ENCODE results near the gene CADM2.
"Not testable (repeated sequence)": the region's sequence is repeated elsewhere in the genome, so short reads cannot be mapped to it uniquely, and the experiment has no call there.

Gene CADM2

DNA sequence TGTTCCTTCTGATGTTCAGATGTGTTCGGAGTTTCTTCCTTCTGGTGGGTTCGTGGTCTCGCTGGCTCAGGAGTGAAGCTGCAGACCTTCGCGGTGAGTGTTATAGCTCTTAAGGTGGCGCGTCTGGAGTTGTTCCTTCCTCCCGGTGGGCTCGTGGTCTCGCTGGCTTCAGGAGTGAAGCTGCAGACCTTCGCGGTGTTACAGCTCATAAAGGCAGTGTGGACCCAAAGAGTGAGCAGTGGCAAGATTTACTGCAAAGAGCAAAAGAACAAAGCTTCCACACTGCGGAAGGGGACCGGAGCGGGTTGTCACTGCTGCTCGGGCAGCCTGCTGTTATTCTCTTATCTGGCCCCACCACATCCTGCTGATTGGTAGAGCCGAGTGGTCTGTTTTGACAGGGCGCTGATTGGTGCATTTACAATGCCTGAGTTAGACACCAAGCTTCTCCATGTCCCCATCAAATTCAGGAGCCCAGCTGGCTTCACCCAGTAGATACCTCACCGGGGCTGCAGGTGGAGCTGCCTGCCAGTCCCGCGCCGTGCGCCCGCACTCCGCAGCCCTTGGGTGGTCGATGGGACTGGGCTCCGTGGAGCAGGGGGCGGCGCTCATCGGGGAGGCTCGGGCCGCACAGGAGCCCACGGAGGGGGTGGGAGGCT is 545.5 kb downstream of the CADM2 start:
- in situ Hi-C loops (cut with MboI; ENCODE audit: low pct_unique_long_range_greater_than_20kb, low sequenced_read_pairs); DNase-seq: not testable (repeated sequence)

DNA sequence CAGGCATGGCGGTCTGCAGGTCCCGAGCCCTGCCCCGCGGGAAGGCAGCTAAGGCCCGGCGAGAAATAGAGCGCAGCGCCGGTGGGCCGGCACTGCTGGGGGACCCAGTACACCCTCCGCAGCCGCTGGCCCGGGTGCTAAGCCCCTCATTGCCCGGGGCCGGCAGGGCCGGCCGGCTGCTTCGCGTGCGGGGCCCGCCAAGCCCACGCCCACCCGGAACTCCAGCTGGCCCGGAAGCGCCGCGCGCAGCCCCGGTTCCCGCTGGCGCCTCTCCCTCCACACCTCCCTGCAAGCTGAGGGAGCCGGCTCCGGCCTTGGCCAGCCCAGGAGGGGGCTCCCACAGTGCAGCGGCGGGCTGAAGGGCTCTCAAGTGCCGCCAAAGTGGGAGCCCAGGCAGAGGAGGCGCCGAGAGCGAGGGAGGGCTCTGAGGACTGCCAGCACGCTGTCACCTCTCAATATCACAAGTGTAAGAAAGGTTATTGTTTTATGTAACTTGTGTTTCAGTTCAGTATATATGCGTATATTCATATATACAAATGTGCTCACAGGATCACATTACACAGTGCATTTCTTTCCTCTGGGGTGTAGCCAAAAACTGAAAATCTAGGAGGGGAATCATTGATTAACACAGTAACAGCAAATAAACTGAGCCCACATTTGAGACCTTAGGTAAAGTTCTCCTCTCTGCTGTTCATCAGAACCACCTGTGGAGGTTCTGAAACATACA is 546.2 kb downstream of the CADM2 start:
- DNase-seq; in situ Hi-C loops (cut with MboI; ENCODE audit: low pct_unique_long_range_greater_than_20kb, low sequenced_read_pairs): not testable (repeated sequence)

- DNase-seq; in situ Hi-C loops (cut with MboI; ENCODE audit: low pct_unique_long_range_greater_than_20kb, low sequenced_read_pairs): not testable (repeated sequence)
These were observed 548.3 kb downstream of the CADM2 start for GRCh38 chr3:85507052-85507451.

- in situ Hi-C loops (cut with MboI; ENCODE audit: low pct_unique_long_range_greater_than_20kb, low sequenced_read_pairs), result no loop called here
- no peak for DNase-seq
These were observed 549.9 kb downstream of the CADM2 start for GRCh38 chr3:85508659-85509058.

- in situ Hi-C loops (cut with MboI; ENCODE audit: low pct_unique_long_range_greater_than_20kb, low sequenced_read_pairs), result no loop called here
- no peak for DNase-seq
These were observed 557.4 kb downstream of the CADM2 start for GRCh38 chr3:85516146-85516545.

DNA sequence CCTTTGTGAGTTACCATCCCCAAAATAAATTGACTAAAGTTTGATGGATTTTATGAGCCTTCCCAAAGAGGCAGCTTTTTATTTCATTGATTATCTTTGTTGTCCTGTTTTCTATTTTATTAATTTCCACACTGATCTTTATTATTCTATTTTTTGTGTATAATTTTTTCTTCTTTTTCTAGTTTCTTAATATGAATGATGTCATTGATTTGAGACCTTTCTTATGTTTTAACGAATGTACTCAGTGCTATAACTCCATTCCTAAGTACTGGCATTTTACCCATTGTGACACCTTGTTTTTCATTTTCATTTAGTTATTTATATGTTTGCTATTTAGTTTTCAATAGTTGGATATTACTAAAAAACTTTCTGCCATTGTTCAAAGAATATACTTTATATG is 565.3 kb downstream of the CADM2 start:
- DNase-seq, result no peak
- in situ Hi-C loops (cut with MboI; ENCODE audit: low pct_unique_long_range_greater_than_20kb, low sequenced_read_pairs), result no loop called here

- DNase-seq, result no peak
- in situ Hi-C loops (cut with MboI; ENCODE audit: low pct_unique_long_range_greater_than_20kb, low sequenced_read_pairs), result no loop called here
These were observed 566.5 kb downstream of the CADM2 start for GRCh38 chr3:85525264-85525663.

DNA sequence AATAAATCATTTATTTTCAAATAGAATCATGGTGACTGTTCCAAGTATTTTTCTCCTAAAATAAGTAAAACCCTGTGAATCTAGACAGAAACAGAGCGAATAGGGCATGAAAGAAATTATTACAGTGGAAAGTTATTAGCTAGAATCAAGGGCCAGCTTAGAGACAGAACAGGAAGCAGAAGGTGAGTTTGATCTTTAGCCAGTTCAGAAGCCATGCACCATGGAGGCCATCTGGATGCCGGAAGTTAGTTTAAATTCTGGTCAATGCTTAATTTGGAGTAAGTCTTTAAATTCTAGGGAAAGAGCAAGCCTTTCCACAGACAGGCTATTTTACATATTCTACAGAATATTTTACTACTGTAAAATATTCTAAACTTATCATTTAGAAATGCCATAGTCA is 574.8 kb downstream of the CADM2 start:
- DNase-seq, result no peak
- in situ Hi-C loops (cut with MboI; ENCODE audit: low pct_unique_long_range_greater_than_20kb, low sequenced_read_pairs), result no loop called here

DNA sequence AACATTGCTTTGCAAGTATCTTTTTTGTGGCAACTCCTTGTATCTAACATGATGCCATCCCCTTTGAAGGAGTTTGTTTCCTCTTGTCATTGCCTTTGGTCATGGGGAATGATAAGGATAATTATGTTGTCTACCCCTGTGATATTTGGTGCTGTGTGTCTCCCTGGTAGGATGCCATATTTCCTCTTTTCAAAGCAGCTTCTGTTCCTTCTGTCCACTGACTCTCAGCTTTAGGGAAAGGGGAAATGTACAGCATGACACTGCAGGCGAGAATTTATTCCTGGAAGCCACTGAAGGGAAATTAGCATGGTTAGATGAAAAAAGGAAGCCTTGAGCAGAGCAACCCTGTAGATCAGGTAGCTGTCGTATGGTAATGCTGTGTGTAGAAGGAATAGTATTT is 576.7 kb downstream of the CADM2 start:
- in situ Hi-C loops (cut with MboI; ENCODE audit: low pct_unique_long_range_greater_than_20kb, low sequenced_read_pairs), result no loop called here
- DNase-seq, result peak; percentile 3

DNA sequence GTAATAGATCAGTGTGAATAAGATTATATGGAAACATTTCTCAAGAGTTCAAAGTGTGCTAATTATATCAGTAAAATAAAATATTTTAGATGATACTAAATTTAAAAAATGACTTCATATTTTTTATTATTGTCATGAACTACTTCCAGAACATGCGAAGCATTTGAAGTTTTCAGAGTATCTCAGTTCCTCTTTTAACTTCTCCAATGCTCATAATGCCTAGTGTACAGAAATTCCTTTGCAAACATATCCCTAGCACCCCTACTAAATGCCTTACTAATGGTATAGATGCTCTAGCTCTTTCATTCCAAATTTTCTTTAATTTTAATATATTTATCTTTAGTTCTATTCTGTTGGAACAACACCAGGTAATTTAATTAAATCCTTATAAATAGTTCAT is 580.4 kb downstream of the CADM2 start:
- DNase-seq, result peak; percentile 1
- in situ Hi-C loops (cut with MboI; ENCODE audit: low pct_unique_long_range_greater_than_20kb, low sequenced_read_pairs), result no loop called here

- in situ Hi-C loops (cut with MboI; ENCODE audit: low pct_unique_long_range_greater_than_20kb, low sequenced_read_pairs), result no loop called here
These were observed 595.4 kb downstream of the CADM2 start for GRCh38 chr3:85554153-85554552.

DNA sequence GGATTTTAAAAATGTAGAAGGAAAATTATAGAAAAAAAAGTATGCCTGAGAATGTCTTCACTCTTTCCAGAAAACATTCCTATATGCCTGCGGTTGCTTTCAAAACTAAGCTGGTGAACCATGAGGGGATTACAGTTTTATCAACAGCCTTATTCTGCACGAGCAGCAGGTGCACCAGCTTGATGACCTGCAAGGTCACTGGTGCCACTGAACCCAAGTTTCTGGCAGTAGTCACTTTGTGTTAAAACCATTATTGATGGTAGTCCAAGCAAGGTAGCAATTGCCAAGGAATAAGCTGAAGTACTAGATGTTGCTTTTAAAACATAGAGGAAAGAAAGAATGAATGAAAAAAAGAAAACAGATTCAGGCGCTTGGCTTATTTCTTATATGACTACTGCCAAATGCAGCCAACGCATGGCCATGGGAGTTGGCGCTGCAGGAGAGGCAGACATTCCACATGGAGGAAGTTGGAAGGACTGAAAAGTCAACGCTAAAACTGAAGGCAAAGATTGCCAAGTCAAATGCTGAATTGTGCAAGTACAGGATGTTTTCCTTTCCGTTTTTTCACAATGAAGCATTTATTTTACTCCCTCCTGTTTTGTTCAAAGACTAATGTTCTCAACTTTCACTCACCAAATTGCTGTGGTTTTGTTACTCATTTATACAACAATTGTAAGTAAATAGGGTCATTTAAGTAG is 601.4 kb downstream of the CADM2 start:
- DNase-seq, result no peak
- in situ Hi-C loops (cut with MboI; ENCODE audit: low pct_unique_long_range_greater_than_20kb, low sequenced_read_pairs), result no loop called here

More at GRCh38 chr3:85554153-85554552, 595.4 kb downstream of the CADM2 start:
- DNase-seq, result no peak

GRCh38 chr3:85567071-85567676 is 608.4 kb downstream of the CADM2 start:
- in situ Hi-C loops (cut with MboI; ENCODE audit: low pct_unique_long_range_greater_than_20kb, low sequenced_read_pairs), result no loop called here
- peak; percentile 35 for DNase-seq

GRCh38 chr3:85570819-85571218 is 612.0 kb downstream of the CADM2 start:
- in situ Hi-C loops (cut with MboI; ENCODE audit: low pct_unique_long_range_greater_than_20kb, low sequenced_read_pairs), result no loop called here
- no peak for DNase-seq

- no peak for DNase-seq
- in situ Hi-C loops (cut with MboI; ENCODE audit: low pct_unique_long_range_greater_than_20kb, low sequenced_read_pairs), result no loop called here
These were observed 613.0 kb downstream of the CADM2 start for GRCh38 chr3:85571835-85572234.

- in situ Hi-C loops (cut with MboI; ENCODE audit: low pct_unique_long_range_greater_than_20kb, low sequenced_read_pairs), result no loop called here
- no peak for DNase-seq
These were observed 613.6 kb downstream of the CADM2 start for GRCh38 chr3:85572426-85572825.

GRCh38 chr3:85572978-85573377 is 614.2 kb downstream of the CADM2 start:
- DNase-seq, result no peak
- in situ Hi-C loops (cut with MboI; ENCODE audit: low pct_unique_long_range_greater_than_20kb, low sequenced_read_pairs), result no loop called here

DNA sequence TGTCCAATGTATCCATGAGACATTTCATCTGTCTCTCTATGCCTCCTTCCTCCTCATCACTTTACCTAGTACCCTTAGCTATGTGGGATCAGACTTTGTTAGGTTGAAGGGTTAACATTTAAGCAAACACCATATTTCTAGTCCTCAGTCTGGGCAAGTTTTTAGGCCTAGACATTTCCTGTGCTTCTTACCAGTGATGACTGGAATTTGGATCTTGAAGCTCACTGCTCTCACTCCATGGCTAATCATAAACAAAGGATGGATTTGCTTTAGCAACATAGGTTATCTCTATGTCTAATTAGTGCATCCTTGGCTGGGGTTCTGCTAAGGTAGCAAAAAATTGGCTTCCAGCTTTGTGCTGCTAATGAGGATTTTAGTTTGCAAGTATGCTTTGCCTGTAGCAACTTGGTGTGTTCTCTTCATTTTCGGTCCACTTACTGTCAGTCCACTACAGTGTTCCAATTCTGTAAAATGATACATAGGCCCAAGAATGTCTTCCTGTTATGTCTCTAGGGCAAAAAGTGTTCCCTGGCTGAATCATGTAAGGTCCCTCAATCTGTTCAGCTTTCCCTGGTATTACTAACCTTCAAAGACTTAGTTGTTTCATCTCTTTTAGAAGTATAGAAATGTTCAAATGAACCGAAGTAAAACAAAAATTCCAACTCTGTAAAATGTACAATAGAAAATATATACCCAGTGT is 615.4 kb downstream of the CADM2 start:
- DNase-seq, result no peak
- in situ Hi-C loops (cut with MboI; ENCODE audit: low pct_unique_long_range_greater_than_20kb, low sequenced_read_pairs), result no loop called here

GRCh38 chr3:85576091-85576690 is 617.4 kb downstream of the CADM2 start:
- in situ Hi-C loops (cut with MboI; ENCODE audit: low pct_unique_long_range_greater_than_20kb, low sequenced_read_pairs), result no loop called here
- DNase-seq, result peak; percentile 55

Measured in KBM-7 (cell line).